ENCODE results near the gene ADCYAP1. TPM values are rescaled to one million over a fixed set of nuclear protein-coding genes. Genes with fewer than 3 reads are reported as not detected.

ADCYAP1 gene
- total RNA-seq, 1 donor: not detected

Other genes with a start within 250 kb of the ADCYAP1 start
- 4.7 and 5.3 TPM in 2 replicates for gene TYMS, start 247.2 kb upstream of the ADCYAP1 start, total RNA-seq
- 47.0 and 56.3 TPM in 2 replicates for gene ENOSF1, start 192.2 kb upstream of the ADCYAP1 start, total RNA-seq
- 97.5 and 99.5 TPM in 2 replicates for gene YES1, start 92.6 kb upstream of the ADCYAP1 start, total RNA-seq